Measurements from ENCODE around the gene ITGA1. TPM values are rescaled to one million over a fixed set of nuclear protein-coding genes. Genes with fewer than 3 reads are reported as not detected.

ITGA1 gene
- total RNA-seq, 2 experiments from 2014 or later: not detected

DNA sequence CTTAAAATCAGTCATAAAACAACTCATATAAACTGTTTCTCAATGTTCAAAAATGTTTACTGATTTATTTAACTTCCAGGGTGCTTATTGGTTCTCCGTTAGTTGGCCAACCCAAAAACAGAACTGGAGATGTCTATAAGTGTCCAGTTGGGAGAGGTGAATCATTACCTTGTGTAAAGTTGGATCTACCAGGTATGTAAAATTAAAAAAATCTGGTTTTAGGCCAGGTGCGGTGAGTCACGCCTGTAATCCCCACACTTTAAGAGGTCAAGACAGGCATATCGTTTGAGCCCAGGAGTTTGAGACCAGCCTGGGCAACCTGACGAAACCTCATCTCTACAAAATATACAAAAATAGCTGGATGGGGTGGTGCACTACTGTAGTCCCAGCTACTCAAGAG is 73.7 kb downstream of the ITGA1 start:
- intact Hi-C loops (cut with micrococcal nuclease; ENCODE audit: unreplicated experiment): no loop called here
- H3K4me2 ChIP-seq (ENCODE audit: low read length): no peak overlapping the region
- ChIA-PET CTCF (ENCODE audit: unreplicated experiment) (no interaction called here), POLR2A (no interaction called here)
- no peak overlapping the region for H3K4me3 ChIP-seq (ENCODE audit: low read depth, low read length, poor library complexity, severe bottlenecking)
- H3K9me2 ChIP-seq (ENCODE audit: insufficient read depth, low read length): no peaks in the 10 kb centered on the region
- TF ChIP-seq EZH2phosphoT487 (IDR thresholded peaks at IDR 0.05; ENCODE audit: borderline replicate concordance, low read depth, low read length) (no peak), CTCF (conservative IDR thresholded peaks at IDR 0.05; ENCODE audit: low read length) (no peak)
- no peaks in the 10 kb centered on the region for H3K36me3 ChIP-seq (ENCODE audit: insufficient read depth, low read length)
- H3K9me3 ChIP-seq (ENCODE audit: low read length): no peaks in the 10 kb centered on the region
- no peaks in the 10 kb centered on the region for H4K20me1 ChIP-seq (ENCODE audit: insufficient read depth, low read length)
- BruUV-seq (replicated peaks): no TSS peak
- DNase-seq (ENCODE audit: low spot score): no peak
- H3K27ac ChIP-seq (ENCODE audit: low read depth, low read length, poor library complexity, severe bottlenecking): no peak overlapping the region
- H3K79me2 ChIP-seq (ENCODE audit: insufficient read depth, low read depth, low read length): no peaks in the 10 kb centered on the region
- no peaks in the 10 kb centered on the region for H3K4me1 ChIP-seq (ENCODE audit: insufficient read depth, low read length, poor library complexity, severe bottlenecking)
- no peak overlapping the region for H2AFZ ChIP-seq (ENCODE audit: low read length)

DNA sequence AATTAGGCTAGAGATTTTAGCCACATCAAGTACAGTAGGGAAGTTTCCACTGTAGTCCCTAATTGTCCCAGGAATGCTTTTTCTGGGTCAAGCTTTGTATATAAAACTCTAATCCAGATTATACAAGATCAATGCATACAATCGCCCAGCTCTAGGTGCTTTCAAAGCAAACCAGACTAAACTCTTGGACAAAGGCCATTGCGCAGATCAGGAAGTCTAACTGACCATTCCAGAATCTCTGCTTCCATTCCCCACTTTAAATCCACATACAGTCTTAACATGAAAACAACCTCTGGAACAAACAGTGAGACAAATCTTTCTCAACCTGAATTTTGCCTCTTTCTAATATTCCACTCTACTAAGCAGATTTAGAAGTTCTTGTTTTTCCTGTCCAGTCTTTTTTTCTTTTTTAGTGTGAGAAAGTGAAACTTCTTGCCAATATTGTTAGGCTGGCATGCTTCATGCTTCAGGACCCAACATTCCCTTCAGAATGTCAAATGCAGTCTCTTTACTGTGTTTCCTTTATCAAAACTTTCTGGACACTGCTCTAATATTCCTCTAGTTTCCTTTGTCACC is 76.1 kb downstream of the ITGA1 start:
- H2AFZ ChIP-seq (ENCODE audit: low read length): no peak overlapping the region
- H3K9me3 ChIP-seq (ENCODE audit: low read length): no peaks in the 10 kb centered on the region
- TF ChIP-seq CTCF (conservative IDR thresholded peaks at IDR 0.05; ENCODE audit: low read length) (no peak), EZH2phosphoT487 (IDR thresholded peaks at IDR 0.05; ENCODE audit: borderline replicate concordance, low read depth, low read length) (no peak)
- no peaks in the 10 kb centered on the region for H3K79me2 ChIP-seq (ENCODE audit: insufficient read depth, low read depth, low read length)
- no TSS peak for BruUV-seq (replicated peaks)
- ChIA-PET POLR2A (no interaction called here), CTCF (ENCODE audit: unreplicated experiment) (no interaction called here)
- H3K4me2 ChIP-seq (ENCODE audit: low read length): no peak overlapping the region
- no peak for DNase-seq (ENCODE audit: low spot score)
- intact Hi-C loops (cut with micrococcal nuclease; ENCODE audit: unreplicated experiment): no loop called here
- no peaks in the 10 kb centered on the region for H4K20me1 ChIP-seq (ENCODE audit: insufficient read depth, low read length)
- no peaks in the 10 kb centered on the region for H3K9me2 ChIP-seq (ENCODE audit: insufficient read depth, low read length)
- H3K4me1 ChIP-seq (ENCODE audit: insufficient read depth, low read length, poor library complexity, severe bottlenecking): no peaks in the 10 kb centered on the region
- no peak overlapping the region for H3K27ac ChIP-seq (ENCODE audit: low read depth, low read length, poor library complexity, severe bottlenecking)
- H3K4me3 ChIP-seq (ENCODE audit: low read depth, low read length, poor library complexity, severe bottlenecking): no peak overlapping the region
- no peaks in the 10 kb centered on the region for H3K36me3 ChIP-seq (ENCODE audit: insufficient read depth, low read length)

- no TSS peak for BruUV-seq (replicated peaks)
- TF ChIP-seq EZH2phosphoT487 (IDR thresholded peaks at IDR 0.05; ENCODE audit: borderline replicate concordance, low read depth, low read length): no peak
- TF ChIP-seq CTCF (conservative IDR thresholded peaks at IDR 0.05; ENCODE audit: low read length): no peak
- Histone ChIP-seq H3K4me2 (ENCODE audit: low read length) (no peak overlapping the region), H3K9me2 (ENCODE audit: insufficient read depth, low read length) (no peaks in the 10 kb centered on the region), H4K20me1 (ENCODE audit: insufficient read depth, low read length) (no peaks in the 10 kb centered on the region), H2AFZ (ENCODE audit: low read length) (no peak overlapping the region), H3K4me3 (ENCODE audit: low read depth, low read length, poor library complexity, severe bottlenecking) (no peak overlapping the region), H3K79me2 (ENCODE audit: insufficient read depth, low read depth, low read length) (no peaks in the 10 kb centered on the region), H3K27ac (ENCODE audit: low read depth, low read length, poor library complexity, severe bottlenecking) (no peak overlapping the region), H3K4me1 (ENCODE audit: insufficient read depth, low read length, poor library complexity, severe bottlenecking) (no peaks in the 10 kb centered on the region), H3K9me3 (ENCODE audit: low read length) (no peaks in the 10 kb centered on the region), H3K36me3 (ENCODE audit: insufficient read depth, low read length) (no peaks in the 10 kb centered on the region)
- DNase-seq (ENCODE audit: low spot score): no peak
- ChIA-PET POLR2A (no interaction called here), CTCF (ENCODE audit: unreplicated experiment) (no interaction called here)
- intact Hi-C loops (cut with micrococcal nuclease; ENCODE audit: unreplicated experiment): no loop called here
Observed at GRCh38 chr5:52864371-52864770, 76.7 kb downstream of the ITGA1 start.

Data from OCI-LY7 (cell line).